ENCODE data around the gene CDC37. TPM values are rescaled to one million over a fixed set of nuclear protein-coding genes. Genes with fewer than 3 reads are reported as not detected.
A peak's percentile ranks its signal among the peaks of the same experiment; 100 is the strongest.

CDC37 gene
- polyA plus RNA-seq, 2 of the 4 experiments (the other 2 are of a cell fraction): 152 to 214 TPM

- H3K4me3 ChIP-seq: peak overlapping the region; percentile 63
- peak overlapping the region; percentile 71 to 87 for H3K27ac ChIP-seq
- FAIRE-seq: no peak
- H3K9me3 ChIP-seq: 0 out of 3 replicates have a peak, but pooled peaks cover 4% of the 10 kb centered on the region
- WGBS (ENCODE audit: missing lambda C conversion rate): 19% methylated on average over 13 of the region's 67 CpGs
- peak overlapping the region; percentile 77 for H3K4me2 ChIP-seq
- H3K4me1 ChIP-seq: peaks cover 24% of the 10 kb centered on the region
- ChIA-PET CTCF (interaction anchor here (0.6 to 7.1 kb wide), 27 partner anchors 11 to 301 kb away, joined by 3 to 172 read pairs (median 3); partner anchors contain the start of genes CDC37, DNM2, ICAM1 and ICAM5), POLR2A (interaction anchor here (0.6 to 0.8 kb wide), 3 partner anchors 13 to 119 kb away, joined by 4 to 8 read pairs (median 4); partner anchors contain the start of genes CDC37 and TYK2)
- peak; percentile 54 to 67 for ATAC-seq
- DNase-seq (ENCODE audit: low read depth in 1 of 2, low spot score in 1 of 2): peak; percentile 69 to 95
- peak; percentile 98 for TF ChIP-seq HOXB5 (CRISPR knock-in tag; IDR thresholded peaks at IDR 0.05)
- peak; percentile 97 for TF ChIP-seq ATOH8 (CRISPR knock-in tag; IDR thresholded peaks at IDR 0.05; ENCODE audit: low read depth)
- TF ChIP-seq NR3C1 (IDR thresholded peaks at IDR 0.05): no peak
- peak; percentile 96 for TF ChIP-seq ZSCAN20 (CRISPR knock-in tag; IDR thresholded peaks at IDR 0.05)
- peak in 1 of 2 experiments; percentile 64; a peak in 3 of 5 replicates for TF ChIP-seq JUN (IDR thresholded peaks at IDR 0.05)
- TF ChIP-seq TFCP2L1 (CRISPR knock-in tag; IDR thresholded peaks at IDR 0.05): peak; percentile 90
- no peak for TF ChIP-seq RNF2 (IDR thresholded peaks at IDR 0.05; ENCODE audit: borderline replicate concordance, low read depth)
- no peak for TF ChIP-seq POLR2AphosphoS2 (conservative IDR thresholded peaks at IDR 0.05; ENCODE audit: low read length)
- TF ChIP-seq POLR2A (IDR thresholded peaks at IDR 0.05; ENCODE audit: low read length): no peak
- peak; percentile 77; the same call in 1 of the 2 replicates for TF ChIP-seq RFX5 (IDR thresholded peaks at IDR 0.05)
- TF ChIP-seq EHF (CRISPR knock-in tag; IDR thresholded peaks at IDR 0.05): peak; percentile 97
- TF ChIP-seq HEYL (CRISPR knock-in tag; IDR thresholded peaks at IDR 0.05): peak; percentile 97
- TF ChIP-seq CHD4 (IDR thresholded peaks at IDR 0.05; ENCODE audit: borderline replicate concordance): 0 out of 2 replicates have a peak, but pooled peaks have one; percentile 57
- no peak for TF ChIP-seq JUNB (IDR thresholded peaks at IDR 0.05)
- TF ChIP-seq FOXS1 (CRISPR knock-in tag; IDR thresholded peaks at IDR 0.05): peak; percentile 98
- TF ChIP-seq RAD21 (conservative IDR thresholded peaks at IDR 0.05 in 1 of 2, IDR thresholded peaks at IDR 0.05 in 1 of 2): peak in 1 of 2 experiments; percentile 14; a peak in 1 of 5 replicates
- no peak for TF ChIP-seq PHF8 (IDR thresholded peaks at IDR 0.05; ENCODE audit: borderline replicate concordance, low read depth)
- TF ChIP-seq SREBF2 (IDR thresholded peaks at IDR 0.05): peak; percentile 24; the same call in 1 of the 2 replicates
- peak; percentile 92 for TF ChIP-seq HOXA7 (CRISPR knock-in tag; IDR thresholded peaks at IDR 0.05)
- TF ChIP-seq CTCF (IDR thresholded peaks at IDR 0.05): peak; percentile 87
- peak; percentile 83; the same call in 1 of the 2 replicates for TF ChIP-seq HDAC2 (IDR thresholded peaks at IDR 0.05)
- TF ChIP-seq RCOR1 (IDR thresholded peaks at IDR 0.05; ENCODE audit: low read depth, low read length): peak; percentile 100; the same call in 1 of the 2 replicates
- TF ChIP-seq FOSB (CRISPR knock-in tag; IDR thresholded peaks at IDR 0.05): peak; percentile 92
- peak; percentile 97 for TF ChIP-seq KDM1A (IDR thresholded peaks at IDR 0.05; ENCODE audit: low read depth)
- no peak for TF ChIP-seq KDM5A (IDR thresholded peaks at IDR 0.05)
- peak; percentile 81 for TF ChIP-seq NPAS2 (CRISPR knock-in tag; IDR thresholded peaks at IDR 0.05; ENCODE audit: borderline replicate concordance)
- no peak for TF ChIP-seq ZNF302 (CRISPR knock-in tag; IDR thresholded peaks at IDR 0.05)
- TF ChIP-seq BCL3 (IDR thresholded peaks at IDR 0.05): 0 out of 3 replicates have a peak, but pooled peaks have one; percentile 42
- no peak; the same call in 1 of the 2 replicates for TF ChIP-seq HMGXB4 (CRISPR knock-in tag; IDR thresholded peaks at IDR 0.05; ENCODE audit: borderline replicate concordance)
- TF ChIP-seq MAX (IDR thresholded peaks at IDR 0.05): peak; percentile 33; the same call in 1 of the 2 replicates
Observed at GRCh38 chr19:10416380-10417257, 13.3 kb upstream of the CDC37 start.
